ENCODE data around the gene HSD17B2.

DNA sequence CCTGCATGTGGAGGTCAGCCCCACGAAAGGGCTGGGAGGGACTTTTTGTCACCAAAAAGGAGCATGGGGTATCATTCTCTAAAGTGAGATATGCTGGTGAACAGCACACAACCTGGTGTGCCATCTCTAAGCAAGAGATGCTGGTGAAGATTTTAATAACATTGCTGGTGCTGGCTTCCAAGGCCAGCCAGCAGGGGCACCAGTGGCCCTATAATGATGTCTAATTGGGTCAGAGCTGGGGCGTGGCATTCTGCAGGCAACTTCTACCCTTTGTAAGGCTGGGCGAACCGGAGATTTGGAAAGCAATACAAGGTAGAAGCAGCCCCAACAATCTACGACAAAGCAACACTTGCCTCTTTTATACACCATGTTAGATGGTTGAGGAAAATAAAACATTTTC, 40.6 kb upstream of the HSD17B2 start:
- TF ChIP-seq, protein P1, sequence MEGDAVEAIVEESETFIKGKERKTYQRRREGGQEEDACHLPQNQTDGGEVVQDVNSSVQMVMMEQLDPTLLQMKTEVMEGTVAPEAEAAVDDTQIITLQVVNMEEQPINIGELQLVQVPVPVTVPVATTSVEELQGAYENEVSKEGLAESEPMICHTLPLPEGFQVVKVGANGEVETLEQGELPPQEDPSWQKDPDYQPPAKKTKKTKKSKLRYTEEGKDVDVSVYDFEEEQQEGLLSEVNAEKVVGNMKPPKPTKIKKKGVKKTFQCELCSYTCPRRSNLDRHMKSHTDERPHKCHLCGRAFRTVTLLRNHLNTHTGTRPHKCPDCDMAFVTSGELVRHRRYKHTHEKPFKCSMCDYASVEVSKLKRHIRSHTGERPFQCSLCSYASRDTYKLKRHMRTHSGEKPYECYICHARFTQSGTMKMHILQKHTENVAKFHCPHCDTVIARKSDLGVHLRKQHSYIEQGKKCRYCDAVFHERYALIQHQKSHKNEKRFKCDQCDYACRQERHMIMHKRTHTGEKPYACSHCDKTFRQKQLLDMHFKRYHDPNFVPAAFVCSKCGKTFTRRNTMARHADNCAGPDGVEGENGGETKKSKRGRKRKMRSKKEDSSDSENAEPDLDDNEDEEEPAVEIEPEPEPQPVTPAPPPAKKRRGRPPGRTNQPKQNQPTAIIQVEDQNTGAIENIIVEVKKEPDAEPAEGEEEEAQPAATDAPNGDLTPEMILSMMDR (IDR thresholded peaks at IDR 0.05; ENCODE audit: low read length) = peak; percentile 15; the same call in 1 of the 2 replicates
- TF ChIP-seq EZH2 (optimal IDR thresholded peaks at IDR 0.05; ENCODE audit: low read depth, low read length) (no peak), EZH2phosphoT487 (IDR thresholded peaks at IDR 0.05; ENCODE audit: low read length) (no peak)

Data from MM.1S (cell line).